ENCODE data around the gene TBK1. TPM values are rescaled to one million over a fixed set of nuclear protein-coding genes. Genes with fewer than 3 reads are reported as not detected.

The TBK1 gene
- total RNA-seq, 6 donors from 2014 or later: 12.9 to 49.0 (median 16.7) TPM

- Histone ChIP-seq H3K4me3 (no peak overlapping the region), H3K36me3 (no peaks in the 10 kb centered on the region), H3K9me3 (no peaks in the 10 kb centered on the region), H3K27me3 (no peaks in the 10 kb centered on the region), H3K4me1 (no peaks in the 10 kb centered on the region), H3K27ac (no peak overlapping the region)
- DNase-seq (no peak), ATAC-seq (ENCODE audit: low FRiP score in 2 of 2) (no peak)
- WGBS, 2 donors: 90 to 94% methylated on average over 2 of the region's 2 CpGs
- TF ChIP-seq POLR2A (IDR thresholded peaks at IDR 0.05): no peak
- no peak for TF ChIP-seq EP300 (IDR thresholded peaks at IDR 0.05)
- no peak for TF ChIP-seq CTCF (IDR thresholded peaks at IDR 0.05)
- TF ChIP-seq POLR2AphosphoS5 (IDR thresholded peaks at IDR 0.05): no peak
Observed at GRCh38 chr12:64530566-64530965, 78.6 kb downstream of the TBK1 start.

- no peak for DNase-seq
- WGBS, 2 donors: 79 to 81% methylated on average over 10 of the region's 10 CpGs
Observed at GRCh38 chr12:64531665-64532334, 79.9 kb downstream of the TBK1 start.

GRCh38 chr12:64532734-64533351 is 80.9 kb downstream of the TBK1 start:
- ATAC-seq (ENCODE audit: low FRiP score in 2 of 2) (no peak), DNase-seq (no peak)
- no peaks in the 10 kb centered on the region for H3K27me3 ChIP-seq
- H3K4me3 ChIP-seq: no peak overlapping the region
- TF ChIP-seq POLR2A (IDR thresholded peaks at IDR 0.05) (no peak), EP300 (IDR thresholded peaks at IDR 0.05) (no peak), POLR2AphosphoS5 (IDR thresholded peaks at IDR 0.05) (no peak), CTCF (IDR thresholded peaks at IDR 0.05) (no peak)
- 86 to 95% methylated on average over 6 to 11 of the region's 11 CpGs for WGBS, 2 donors
- H3K9me3 ChIP-seq: no peaks in the 10 kb centered on the region
- H3K4me1 ChIP-seq: no peaks in the 10 kb centered on the region
- no peak overlapping the region for H3K27ac ChIP-seq
- H3K36me3 ChIP-seq: no peaks in the 10 kb centered on the region

More at GRCh38 chr12:64531665-64532334, 79.9 kb downstream of the TBK1 start:
- no peak overlapping the region for H3K4me3 ChIP-seq
- H3K9me3 ChIP-seq: no peaks in the 10 kb centered on the region
- no peaks in the 10 kb centered on the region for H3K27me3 ChIP-seq
- no peak for ATAC-seq (ENCODE audit: low FRiP score in 2 of 2)
- no peak overlapping the region for H3K27ac ChIP-seq
- TF ChIP-seq CTCF (IDR thresholded peaks at IDR 0.05) (no peak), EP300 (IDR thresholded peaks at IDR 0.05) (no peak), POLR2AphosphoS5 (IDR thresholded peaks at IDR 0.05) (no peak), POLR2A (IDR thresholded peaks at IDR 0.05) (no peak)
- no peaks in the 10 kb centered on the region for H3K36me3 ChIP-seq
- no peaks in the 10 kb centered on the region for H3K4me1 ChIP-seq

GRCh38 chr12:64534672-64535199 is 82.8 kb downstream of the TBK1 start:
- Histone ChIP-seq H3K4me3 (no peak overlapping the region), H3K4me1 (no peaks in the 10 kb centered on the region), H3K27ac (no peak overlapping the region), H3K27me3 (no peaks in the 10 kb centered on the region), H3K36me3 (no peaks in the 10 kb centered on the region), H3K9me3 (no peaks in the 10 kb centered on the region)
- WGBS, 2 donors: 80 to 82% methylated on average over 6 of the region's 6 CpGs
- DNase-seq: no peak
- no peak for ATAC-seq (ENCODE audit: low FRiP score in 2 of 2)
- TF ChIP-seq POLR2A (IDR thresholded peaks at IDR 0.05) (no peak), EP300 (IDR thresholded peaks at IDR 0.05) (no peak), CTCF (IDR thresholded peaks at IDR 0.05) (no peak), POLR2AphosphoS5 (IDR thresholded peaks at IDR 0.05) (no peak)

All from upper lobe of left lung (tissue), 6 donors.